Liver (tissue), 9 donors: ENCODE results near the gene ATAD3C. TPM values are rescaled to one million over a fixed set of nuclear protein-coding genes. Genes with fewer than 3 reads are reported as not detected.
"Not testable (repeated sequence)": the region's sequence is repeated elsewhere in the genome, so short reads cannot be mapped to it uniquely, and the experiment has no call there.

ENCODE experiments used
- DNase-seq: peaks from one replicate; pipeline ENCODE4 v3.0.0-alpha.2; 2017; ENCODE audit warnings: low spot score
- H3K27ac ChIP-seq, 2 donors: one replicate each; pipeline ENCODE4 v1.7.0; 2013; ENCODE audit warnings: inconsistent platforms in 2 of 2, low read length in 2 of 2, control low read depth in 1 of 2, low read depth in 1 of 2, mild to moderate bottlenecking in 1 of 2
- H3K27me3 ChIP-seq, 4 donors: one replicate each; pipeline versions ENCODE4 v1.6.1 to v1.7.0; 2013; ENCODE audit warnings: low read length in 3 of 4, inconsistent platforms in 1 of 4, mild to moderate bottlenecking in 1 of 4, moderate library complexity in 1 of 4; ENCODE audit not compliant: control insufficient read depth in 4 of 4, insufficient read depth in 4 of 4
- H3K36me3 ChIP-seq, 4 donors: one replicate each; pipeline versions ENCODE4 v1.6.1 to v1.7.0; 2013; ENCODE audit warnings: low read length in 3 of 4, mild to moderate bottlenecking in 3 of 4, low read depth in 1 of 4, moderate library complexity in 1 of 4; ENCODE audit not compliant: control insufficient read depth in 4 of 4, insufficient read depth in 3 of 4
- H3K4me1 ChIP-seq, 4 donors: one replicate each; pipeline versions ENCODE4 v1.6.1 to v1.7.0; 2013; ENCODE audit warnings: low read length in 3 of 4, mild to moderate bottlenecking in 3 of 4, moderate library complexity in 1 of 4; ENCODE audit not compliant: control insufficient read depth in 4 of 4, insufficient read depth in 4 of 4
- H3K4me3 ChIP-seq, 3 donors: one replicate each; pipeline versions ENCODE4 v1.6.1 to v1.7.0; 2013; ENCODE audit warnings: low read length in 3 of 3, control low read depth in 1 of 3, low read depth in 1 of 3, mild to moderate bottlenecking in 1 of 3
- H3K9ac ChIP-seq, 2 donors: one replicate each; pipeline ENCODE4 v1.7.0; 2013; ENCODE audit warnings: low read length in 2 of 2, mild to moderate bottlenecking in 2 of 2, moderate library complexity in 2 of 2, control low read depth in 1 of 2, low read depth in 1 of 2
- H3K9me3 ChIP-seq, 4 donors: one replicate each; pipeline versions ENCODE4 v1.6.1 to v1.7.0; 2013; ENCODE audit warnings: low read length in 3 of 4; ENCODE audit not compliant: control insufficient read depth in 4 of 4
- CTCF ChIP-seq: fragments of 150-350 bp; IDR thresholded peaks from 2 replicates; pipeline ENCODE4 v1.5.1; 2017; ENCODE audit warnings: improper control_type of control experiment, low read depth, low read length; ENCODE audit not compliant: missing input control
- EGR1 ChIP-seq, 2 donors: IDR thresholded peaks; 2 replicates each; pipeline ENCODE4 v1.6.1; 2016 to 2018; ENCODE audit warnings: antibody characterized with exemption in 2 of 2, low read depth in 2 of 2
- FOXA1 ChIP-seq: IDR thresholded peaks from 2 replicates; pipeline ENCODE4 v1.6.1; 2016; ENCODE audit warnings: antibody characterized with exemption
- FOXA2 ChIP-seq: IDR thresholded peaks from 2 replicates; pipeline ENCODE4 v1.6.1; 2016; ENCODE audit warnings: antibody characterized with exemption
- HNF4A ChIP-seq, 2 donors: conservative IDR thresholded peaks; 2 replicates each; pipeline ENCODE4 v1.6.1; 2016; ENCODE audit warnings: antibody characterized with exemption in 2 of 2, mild to moderate bottlenecking in 2 of 2
- HNF4G ChIP-seq: IDR thresholded peaks from 2 replicates; pipeline ENCODE4 v1.6.1; 2016; ENCODE audit warnings: antibody characterized with exemption
- JUND ChIP-seq, 2 donors: IDR thresholded peaks; 2 replicates each; pipeline ENCODE4 v1.6.1; 2016; ENCODE audit warnings: antibody characterized with exemption in 2 of 2
- NR2F2 ChIP-seq: IDR thresholded peaks from 2 replicates; pipeline ENCODE4 v1.6.1; 2016; ENCODE audit warnings: antibody characterized with exemption
- RAD21 ChIP-seq, 2 donors: IDR thresholded peaks; 2 replicates each; pipeline ENCODE4 v1.6.1; 2016; ENCODE audit warnings: antibody characterized with exemption in 2 of 2, mild to moderate bottlenecking in 2 of 2
- REST ChIP-seq: IDR thresholded peaks from 2 replicates; pipeline ENCODE4 v1.6.1; 2016; ENCODE audit warnings: antibody characterized with exemption, mild to moderate bottlenecking
- RXRA ChIP-seq, 2 donors: IDR thresholded peaks; 2 replicates each; pipeline ENCODE4 v1.6.1; 2017 to 2018; ENCODE audit warnings: antibody characterized with exemption in 2 of 2, mild to moderate bottlenecking in 1 of 2
- TAF1 ChIP-seq: conservative IDR thresholded peaks from 2 replicates; pipeline ENCODE4 v1.6.1; 2016; ENCODE audit warnings: antibody characterized with exemption, mild to moderate bottlenecking
- YY1 ChIP-seq: IDR thresholded peaks from 2 replicates; pipeline ENCODE4 v1.6.1; 2016; ENCODE audit warnings: antibody characterized with exemption, mild to moderate bottlenecking
- WGBS: extraction: QIAGEN DNeasy Blood & Tissue Kit; methylation state at CpG from one replicate; pipeline ENCODE4 v1.1.7; 2013; 5-methylcytosine and 5-hydroxymethylcytosine counted together
- polyA plus RNA-seq, 2 donors: library from polyadenylated mRNA; stranded (reverse) in 1 of 2; unstranded in 1 of 2; fragments of 200-250 nt in 1 of 2; fragments of >200 nt in 1 of 2; fragmentation: Nextera tagmentation in 1 of 2; extraction: Ambion mirVana in 1 of 2; gene quantifications; one replicate each; pipeline versions ENCODE4 v1.2.1 to v1.2.3, GENCODE V29; 2013 to 2015
- total RNA-seq, 2 donors: library from RNA; depleted of rRNA; stranded (reverse); fragments of >200 nt; gene quantifications; one replicate each; pipeline ENCODE4 v1.2.3, GENCODE V29; 2014
- donor health status: healthy.
- donor health status: healthy.
- donor health status: healthy.
- donor health status: healthy.
- donor health status: healthy.

ATAD3C gene
- total and polyA plus RNA-seq, 4 donors: 0.19 to 4.8 (median 0.88) TPM

- peaks cover 12 to 38% (median 22%) of the 10 kb centered on the region in 4 donors for H3K36me3 ChIP-seq
Measured at GRCh38 chr1:1479547-1480487, 30.3 kb downstream of the ATAD3C start.

GRCh38 chr1:1480488-1480867 is 31.0 kb downstream of the ATAD3C start:
- H3K9ac ChIP-seq, H3K27me3 ChIP-seq, H3K9me3 ChIP-seq, DNase-seq, H3K27ac ChIP-seq, H3K4me3 ChIP-seq, H3K4me1 ChIP-seq: not testable (repeated sequence)
- 97% methylated on average over 16 of the region's 16 CpGs for WGBS
- peaks cover 12 to 38% (median 22%) of the 10 kb centered on the region in 4 donors for H3K36me3 ChIP-seq

More at GRCh38 chr1:1479547-1480487, 30.3 kb downstream of the ATAD3C start:
- TF ChIP-seq RXRA (IDR thresholded peaks at IDR 0.05): no peak
- no peak for TF ChIP-seq FOXA1
- no peak for TF ChIP-seq HNF4A (conservative IDR thresholded peaks at IDR 0.05)
- no peak for TF ChIP-seq HNF4G
- Histone ChIP-seq H3K9ac (no peak overlapping the region), H3K27me3 (no peaks in the 10 kb centered on the region), H3K4me1 (no peaks in the 10 kb centered on the region), H3K27ac (no peak overlapping the region), H3K9me3 (no peaks in the 10 kb centered on the region), H3K4me3 (no peak overlapping the region)
- WGBS: 96% methylated on average over 42 of the region's 42 CpGs
- no peak for DNase-seq

- not testable (repeated sequence) for DNase-seq, H3K9ac ChIP-seq, H3K4me3 ChIP-seq, H3K27ac ChIP-seq, H3K4me1 ChIP-seq, H3K27me3 ChIP-seq, H3K9me3 ChIP-seq
- WGBS: 98% methylated on average over 30 of the region's 30 CpGs
- H3K36me3 ChIP-seq: peaks cover 12 to 38% (median 22%) of the 10 kb centered on the region in 4 donors
Measured at GRCh38 chr1:1481811-1482210, 32.3 kb downstream of the ATAD3C start.

- no peak overlapping the region for H3K27ac ChIP-seq
- DNase-seq: no peak
- H3K4me3 ChIP-seq: no peak overlapping the region
- H3K9ac ChIP-seq: no peak overlapping the region
- no peaks in the 10 kb centered on the region for H3K27me3 ChIP-seq
- peaks cover 3 to 12% (median 5%) of the 10 kb centered on the region in 4 donors for H3K4me1 ChIP-seq
- TF ChIP-seq FOXA1 (no peak), TAF1 (no peak), YY1 (no peak), EGR1 (IDR thresholded peaks at IDR 0.05; ENCODE audit: low read depth in 2 of 2) (no peak), FOXA2 (no peak), HNF4G (no peak), RXRA (IDR thresholded peaks at IDR 0.05) (no peak), NR2F2 (no peak), REST (no peak), JUND (IDR thresholded peaks at IDR 0.05) (no peak), RAD21 (IDR thresholded peaks at IDR 0.05) (no peak), CTCF (no peak)
- no peaks in the 10 kb centered on the region for H3K9me3 ChIP-seq
- H3K36me3 ChIP-seq: peaks cover 12 to 37% (median 22%) of the 10 kb centered on the region in 4 donors
- 98% methylated on average over 14 of the region's 14 CpGs for WGBS
Measured at GRCh38 chr1:1482856-1483255, 33.4 kb downstream of the ATAD3C start.
